Lower leg skin (tissue), 4 donors: ENCODE data around the gene BIN1. TPM values are rescaled to one million over a fixed set of nuclear protein-coding genes. Genes with fewer than 3 reads are reported as not detected.

Experiments used
- DNase-seq, 2 donors: peaks; one replicate each; pipeline ENCODE4 v3.0.0-alpha.2; 2019; ENCODE audit warnings: low spot score in 2 of 2
- H3K4me3 ChIP-seq: fragments of 200-600 bp; sonication (generic); 2 replicates; pipeline ENCODE4 v1.5.1; 2017; ENCODE audit warnings: mild to moderate bottlenecking, low read depth; ENCODE audit not compliant: poor library complexity, severe bottlenecking
- POLR2A ChIP-seq, 2 donors: fragments of 450-650 bp; IDR thresholded peaks; one replicate each; pipeline ENCODE4 v1.6.1; 2016 to 2017; ENCODE audit warnings: antibody characterized with exemption in 2 of 2, mild to moderate bottlenecking in 1 of 2, moderate library complexity in 1 of 2
- WGBS, 2 donors: methylation state at CpG; one replicate each; pipeline ENCODE4 v1.1.5; 2018; 5-methylcytosine and 5-hydroxymethylcytosine counted together
- intact Hi-C: fragments of 100-400 bp; cut with DNase I; formaldehyde crosslinking; loops from one replicate; pipeline ENCODE4 v1.15.0; 2023; ENCODE audit warnings: low total_unique reads
- total RNA-seq, 4 donors: library from RNA; depleted of rRNA; stranded (reverse); fragments of >200 nt; gene quantifications; one replicate each; pipeline ENCODE4 v1.1.0, GENCODE V29; 2016
- TF ChIP-seq, protein P1 (sequence below), 3 donors: fragments of 450-650 bp; IDR thresholded peaks; one replicate each; pipeline ENCODE4 v1.5.1; 2016; ENCODE audit warnings: antibody characterized with exemption in 3 of 3, mild to moderate bottlenecking in 3 of 3, moderate library complexity in 2 of 3

BIN1 gene
- total RNA-seq, 4 donors from 2014 or later: 8.4 to 18.2 (median 9.8) TPM

DNA sequence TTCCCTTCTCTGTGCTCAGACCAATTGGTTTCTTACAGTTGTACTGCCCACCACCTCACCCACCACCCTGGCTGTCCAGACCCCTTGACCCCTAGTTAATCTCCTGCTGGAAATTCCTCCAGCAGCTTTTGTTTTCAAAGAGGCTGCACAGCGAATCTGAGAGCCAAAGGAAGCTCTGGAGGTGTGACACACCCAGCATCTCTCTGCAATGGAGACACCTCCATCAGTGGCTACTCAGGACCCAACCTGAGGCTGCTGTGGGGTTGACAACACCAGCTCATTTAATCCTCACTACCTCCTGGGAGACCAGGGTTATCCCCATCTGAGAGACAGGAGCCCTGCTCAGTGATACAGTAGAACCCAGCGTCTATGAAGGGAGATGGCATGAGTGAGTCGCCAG is 86.4 kb downstream of the BIN1 start:
- no peak for TF ChIP-seq POLR2A (IDR thresholded peaks at IDR 0.05)
- no peak overlapping the region for H3K4me3 ChIP-seq
- intact Hi-C loops: no loop called here
- WGBS, 2 donors: 70 to 71% methylated on average over 3 of the region's 3 CpGs
- peak in 1 of 2 donors; percentile 54 for DNase-seq

- no peak for TF ChIP-seq POLR2A (IDR thresholded peaks at IDR 0.05)
- TF ChIP-seq, protein P1, sequence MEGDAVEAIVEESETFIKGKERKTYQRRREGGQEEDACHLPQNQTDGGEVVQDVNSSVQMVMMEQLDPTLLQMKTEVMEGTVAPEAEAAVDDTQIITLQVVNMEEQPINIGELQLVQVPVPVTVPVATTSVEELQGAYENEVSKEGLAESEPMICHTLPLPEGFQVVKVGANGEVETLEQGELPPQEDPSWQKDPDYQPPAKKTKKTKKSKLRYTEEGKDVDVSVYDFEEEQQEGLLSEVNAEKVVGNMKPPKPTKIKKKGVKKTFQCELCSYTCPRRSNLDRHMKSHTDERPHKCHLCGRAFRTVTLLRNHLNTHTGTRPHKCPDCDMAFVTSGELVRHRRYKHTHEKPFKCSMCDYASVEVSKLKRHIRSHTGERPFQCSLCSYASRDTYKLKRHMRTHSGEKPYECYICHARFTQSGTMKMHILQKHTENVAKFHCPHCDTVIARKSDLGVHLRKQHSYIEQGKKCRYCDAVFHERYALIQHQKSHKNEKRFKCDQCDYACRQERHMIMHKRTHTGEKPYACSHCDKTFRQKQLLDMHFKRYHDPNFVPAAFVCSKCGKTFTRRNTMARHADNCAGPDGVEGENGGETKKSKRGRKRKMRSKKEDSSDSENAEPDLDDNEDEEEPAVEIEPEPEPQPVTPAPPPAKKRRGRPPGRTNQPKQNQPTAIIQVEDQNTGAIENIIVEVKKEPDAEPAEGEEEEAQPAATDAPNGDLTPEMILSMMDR (IDR thresholded peaks at IDR 0.05): no peak
- WGBS, 2 donors: 93 to 96% methylated on average over 5 of the region's 5 CpGs
- DNase-seq: no peak
- no peak overlapping the region for H3K4me3 ChIP-seq
- intact Hi-C loops: no loop called here
These were observed 89.4 kb downstream of the BIN1 start for GRCh38 chr2:127017548-127017947.

GRCh38 chr2:127016329-127016728 is 90.6 kb downstream of the BIN1 start:
- TF ChIP-seq, protein P1 (IDR thresholded peaks at IDR 0.05): no peak
- no peak for TF ChIP-seq POLR2A (IDR thresholded peaks at IDR 0.05)
- intact Hi-C loops: no loop called here
- 89 to 96% methylated on average over 9 to 24 of the region's 24 CpGs for WGBS, 2 donors
- H3K4me3 ChIP-seq: no peak overlapping the region
- DNase-seq: no peak

DNA sequence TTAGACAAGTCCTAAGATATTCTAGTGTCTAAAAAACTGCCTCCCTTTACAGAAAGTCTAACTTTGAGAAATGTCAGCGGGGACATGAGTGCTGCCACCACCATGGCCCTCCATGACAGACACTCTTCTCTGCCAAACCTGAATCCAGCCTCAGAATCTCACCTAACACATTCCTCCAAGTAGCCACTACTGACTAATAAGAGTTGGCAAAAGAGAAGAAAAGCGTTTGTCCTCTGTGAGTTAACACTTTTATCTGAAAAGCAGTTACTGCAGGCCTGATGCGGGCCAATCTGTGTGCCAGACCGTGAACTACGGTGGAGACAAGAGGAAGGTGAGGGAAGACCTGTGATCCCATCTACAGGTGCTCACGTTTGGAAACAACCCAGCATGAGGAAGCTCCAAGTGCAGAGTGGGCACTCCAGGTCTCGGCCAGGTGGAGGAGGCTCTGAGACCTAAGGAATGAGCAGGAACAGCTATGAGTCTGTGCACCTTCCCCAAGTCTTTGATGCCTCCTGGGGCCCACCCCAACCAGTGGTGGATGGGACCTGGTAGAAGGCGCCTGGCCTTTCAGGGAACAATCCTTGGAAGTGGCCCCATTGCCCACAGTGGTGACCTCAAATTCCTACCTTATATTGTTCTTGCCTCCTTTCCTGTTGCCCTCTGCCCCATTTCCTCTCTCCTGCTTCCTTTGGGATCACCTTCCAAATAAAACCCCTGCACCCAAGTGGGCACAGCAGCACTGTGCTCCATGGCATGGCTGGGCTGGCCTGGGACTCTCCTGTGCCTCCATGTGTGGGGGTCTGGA is 91.6 kb downstream of the BIN1 start:
- 77 to 88% methylated on average over 8 of the region's 8 CpGs for WGBS, 2 donors
- TF ChIP-seq, protein P1 (IDR thresholded peaks at IDR 0.05): no peak
- no peak for TF ChIP-seq POLR2A (IDR thresholded peaks at IDR 0.05)
- intact Hi-C loops: no loop called here
- DNase-seq: no peak
- H3K4me3 ChIP-seq: no peak overlapping the region

DNA sequence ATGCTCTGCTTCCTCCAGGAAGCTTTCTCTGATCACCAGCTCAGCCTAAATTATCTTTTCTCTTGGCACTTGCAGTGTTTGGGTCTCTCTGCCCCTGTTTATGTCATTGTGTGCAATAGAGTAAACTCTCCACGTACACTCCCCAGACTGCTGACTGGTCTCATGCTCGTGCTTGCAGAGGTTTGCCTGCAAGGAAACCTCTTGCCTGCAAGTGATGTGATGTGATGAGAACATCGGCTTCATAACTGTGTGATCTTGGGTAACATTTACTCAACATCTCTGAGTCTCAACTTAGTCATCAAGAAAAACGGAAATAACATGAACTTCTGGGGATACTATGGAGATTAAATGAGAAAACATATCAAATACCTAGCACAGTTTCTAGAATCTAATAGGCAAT is 92.3 kb downstream of the BIN1 start:
- no peak overlapping the region for H3K4me3 ChIP-seq
- no peak for DNase-seq
- intact Hi-C loops: no loop called here
- TF ChIP-seq, protein P1 (IDR thresholded peaks at IDR 0.05): no peak
- TF ChIP-seq POLR2A (IDR thresholded peaks at IDR 0.05): no peak
- WGBS, 2 donors: 44 to 52% methylated on average over 4 of the region's 4 CpGs

- DNase-seq: no peak
- TF ChIP-seq, protein P1 (IDR thresholded peaks at IDR 0.05): no peak
- TF ChIP-seq POLR2A (IDR thresholded peaks at IDR 0.05): no peak
- no peak overlapping the region for H3K4me3 ChIP-seq
- intact Hi-C loops: no loop called here
- 42 to 60% methylated on average over 1 of the region's 1 CpG for WGBS, 2 donors
These were observed 92.7 kb downstream of the BIN1 start for GRCh38 chr2:127014224-127014623.
